Fibroblast of lung (primary cell): ENCODE measurements around the gene ABLIM2. TPM values are rescaled to one million over a fixed set of nuclear protein-coding genes. Genes with fewer than 3 reads are reported as not detected.

Experiments
- DNase-seq, 2 donors: peaks; one replicate each; pipeline versions ENCODE4 v3.0.0 to v3.0.0-alpha.2; 2010; ENCODE audit warnings: low read depth in 2 of 2
- H2AFZ ChIP-seq: 2 replicates; pipeline ENCODE4 v1.5.1; 2012; ENCODE audit warnings: low read length, control low read depth, inconsistent platforms
- H3K27ac ChIP-seq: 2 replicates; pipeline ENCODE4 v1.5.1; 2011; ENCODE audit warnings: low read length, control low read depth; ENCODE audit not compliant: insufficient read depth
- H3K27me3 ChIP-seq: 2 replicates; pipeline ENCODE4 v1.5.1; 2011; ENCODE audit warnings: mild to moderate bottlenecking, low read length; ENCODE audit not compliant: control insufficient read depth, insufficient read depth
- H3K36me3 ChIP-seq: 2 replicates; pipeline ENCODE4 v1.5.1; 2011; ENCODE audit warnings: low read length; ENCODE audit not compliant: control insufficient read depth, insufficient read depth
- H3K4me1 ChIP-seq: 2 replicates; pipeline ENCODE4 v1.5.1; 2011; ENCODE audit warnings: low read length; ENCODE audit not compliant: control insufficient read depth, insufficient read depth; ENCODE audit errors: extremely low read depth
- H3K4me2 ChIP-seq: 2 replicates; pipeline ENCODE4 v1.5.1; 2011; ENCODE audit warnings: low read length, control low read depth; ENCODE audit not compliant: insufficient read depth; ENCODE audit errors: extremely low read depth
- H3K4me3 ChIP-seq, 4 experiments: fragments of 200-600 bp in 1 of 4; sonication (generic) in 1 of 4; replicated peaks in 1 of 4; 2 replicates each; pipeline ENCODE4 v1.5.1; 2011 to 2016; ENCODE audit warnings: low read length in 4 of 4, low read depth in 3 of 4, mild to moderate bottlenecking in 3 of 4, control low read depth in 2 of 4, inconsistent platforms in 1 of 4, mixed read lengths in 1 of 4; ENCODE audit not compliant: insufficient read depth in 1 of 4; ENCODE audit errors: control extremely low read depth in 1 of 4
- H3K79me2 ChIP-seq: 2 replicates; pipeline ENCODE4 v1.5.1; 2012; ENCODE audit warnings: mild to moderate bottlenecking, low read length, inconsistent platforms; ENCODE audit not compliant: control insufficient read depth, insufficient read depth
- H3K9ac ChIP-seq: 2 replicates; pipeline ENCODE4 v1.5.1; 2011; ENCODE audit warnings: mild to moderate bottlenecking, low read length, control low read depth; ENCODE audit not compliant: insufficient read depth
- H3K9me3 ChIP-seq: 2 replicates; pipeline ENCODE4 v1.5.1; 2012; ENCODE audit warnings: low read depth, low read length; ENCODE audit not compliant: control insufficient read depth, insufficient read depth
- H4K20me1 ChIP-seq: 2 replicates; pipeline ENCODE4 v1.5.1; 2011; ENCODE audit warnings: low read length; ENCODE audit not compliant: control insufficient read depth, insufficient read depth; ENCODE audit errors: extremely low read depth
- CTCF ChIP-seq, 2 donors: IDR thresholded peaks in 1 of 2; conservative IDR thresholded peaks in 1 of 2; 1 replicate in 1 of 2; 2 replicates in 1 of 2; pipeline ENCODE4 v1.5.1; 2011 to 2012; ENCODE audit warnings: low read length in 2 of 2, control low read depth in 1 of 2, inconsistent platforms in 1 of 2, low read depth in 1 of 2, mild to moderate bottlenecking in 1 of 2
- EZH2 ChIP-seq: IDR thresholded peaks from 2 replicates; pipeline ENCODE4 v1.5.1; 2012; ENCODE audit warnings: low read length, control low read depth, mild to moderate bottlenecking; ENCODE audit errors: missing control alignments
- polyA plus RNA-seq, 2 donors: library from polyadenylated mRNA; depleted of rRNA in 1 of 2; stranded (reverse) in 1 of 2; unstranded in 1 of 2; fragments of >200 nt; gene quantifications; 2 replicates each; pipeline ENCODE4 v1.2.1, GENCODE V29; 2011 to 2012; ENCODE audit warnings: missing spikeins in 1 of 2
- total RNA-seq: library from RNA; depleted of rRNA; stranded (reverse); fragments of >200 nt; gene quantifications from 2 replicates; pipeline ENCODE4 v1.2.1, GENCODE V29; 2014

ABLIM2 gene
- total and polyA plus RNA-seq, 2 donors (not counting 1 experiment from before 2014, with no cell fraction given) = 0.66 to 2.6 TPM

- DNase-seq = no peak
Observed at GRCh38 chr4:7924570-7924969, 234.0 kb downstream of the ABLIM2 start.

GRCh38 chr4:7924163-7924562, 234.4 kb downstream of the ABLIM2 start:
- H3K4me3 ChIP-seq = no peak overlapping the region
- DNase-seq = no peak
- peak overlapping the region; percentile 5 for H3K4me2 ChIP-seq
- TF ChIP-seq EZH2 = no peak
- TF ChIP-seq CTCF (conservative IDR thresholded peaks at IDR 0.05 in 1 of 2, IDR thresholded peaks at IDR 0.05 in 1 of 2; ENCODE audit: low read depth in 1 of 2, low read length in 2 of 2) = no peak
- no peaks in the 10 kb centered on the region for H3K9me3 ChIP-seq
- peaks cover 5% of the 10 kb centered on the region for H3K4me1 ChIP-seq
- no peaks in the 10 kb centered on the region for H4K20me1 ChIP-seq
- no peak overlapping the region for H3K9ac ChIP-seq
- H3K27ac ChIP-seq = no peak overlapping the region
- H3K36me3 ChIP-seq = no peaks in the 10 kb centered on the region
- peaks cover 75% of the 10 kb centered on the region for H3K79me2 ChIP-seq
- H3K27me3 ChIP-seq = no peaks in the 10 kb centered on the region
- no peak overlapping the region for H2AFZ ChIP-seq

More at GRCh38 chr4:7924570-7924969, 234.0 kb downstream of the ABLIM2 start:
- Histone ChIP-seq H3K27me3 (no peaks in the 10 kb centered on the region), H4K20me1 (no peaks in the 10 kb centered on the region), H3K9me3 (no peaks in the 10 kb centered on the region), H3K9ac (no peak overlapping the region), H3K36me3 (no peaks in the 10 kb centered on the region), H3K4me1 (peaks cover 8% of the 10 kb centered on the region), H3K4me3 (no peak overlapping the region), H3K79me2 (peaks cover 76% of the 10 kb centered on the region), H3K27ac (no peak overlapping the region), H2AFZ (no peak overlapping the region), H3K4me2 (no peak overlapping the region)
- TF ChIP-seq EZH2 (no peak), CTCF (conservative IDR thresholded peaks at IDR 0.05 in 1 of 2, IDR thresholded peaks at IDR 0.05 in 1 of 2; ENCODE audit: low read depth in 1 of 2, low read length in 2 of 2) (no peak)

GRCh38 chr4:7922466-7922865, 236.1 kb downstream of the ABLIM2 start:
- TF ChIP-seq EZH2 (no peak), CTCF (conservative IDR thresholded peaks at IDR 0.05 in 1 of 2, IDR thresholded peaks at IDR 0.05 in 1 of 2; ENCODE audit: low read depth in 1 of 2, low read length in 2 of 2) (no peak)
- H4K20me1 ChIP-seq = no peaks in the 10 kb centered on the region
- peaks cover 69% of the 10 kb centered on the region for H3K79me2 ChIP-seq

More at GRCh38 chr4:7922466-7922865, 236.1 kb downstream of the ABLIM2 start:
- no peaks in the 10 kb centered on the region for H3K27me3 ChIP-seq
- H3K4me3 ChIP-seq = no peak overlapping the region
- no peaks in the 10 kb centered on the region for H3K9me3 ChIP-seq
- peaks cover 5% of the 10 kb centered on the region for H3K4me1 ChIP-seq
- H3K9ac ChIP-seq = no peak overlapping the region
- H3K4me2 ChIP-seq = no peak overlapping the region
- H3K36me3 ChIP-seq = no peaks in the 10 kb centered on the region
- H2AFZ ChIP-seq = no peak overlapping the region
- no peak overlapping the region for H3K27ac ChIP-seq
- DNase-seq = no peak
